ENCODE results near the gene RPL5.
A peak's percentile ranks its signal among the peaks of the same experiment; 100 is the strongest.

RPL5 gene

GRCh38 chr1:92831368-92831761, 475 bp upstream of the RPL5 start:
- H4K8ac ChIP-seq (ENCODE audit: low read depth, low read length): no peak overlapping the region
- peak overlapping the region; percentile 94 for H2AFZ ChIP-seq (ENCODE audit: low read length)
- H3K4me3 ChIP-seq (ENCODE audit: low read length in 2 of 2): peak overlapping the region in 1 of 2 donors; percentile 92
- H3K9me3 ChIP-seq (replicated peaks in 1 of 2; ENCODE audit: control insufficient read depth in 2 of 2, insufficient read depth in 1 of 2, low read depth in 1 of 2, low read length in 2 of 2): no peaks in the 10 kb centered on the region
- H3K27me3 ChIP-seq (ENCODE audit: control insufficient read depth in 3 of 3, insufficient read depth in 3 of 3, low read depth in 1 of 3, low read length in 3 of 3): no peaks in the 10 kb centered on the region
- no peak overlapping the region for H3K4me2 ChIP-seq (ENCODE audit: insufficient read depth, low read length, poor library complexity, severe bottlenecking)
- no peak overlapping the region for H3K9ac ChIP-seq (ENCODE audit: low read depth, low read length, poor library complexity)
- peaks cover 5 to 12% of the 10 kb centered on the region in 2 donors for H3K4me1 ChIP-seq (ENCODE audit: control insufficient read depth in 2 of 2, insufficient read depth in 1 of 2, low read depth in 1 of 2, low read length in 2 of 2)
- H2BK5ac ChIP-seq (ENCODE audit: low read length): no peak overlapping the region
- no peak overlapping the region for H3K27ac ChIP-seq (replicated peaks; ENCODE audit: low read length)
- H2BK12ac ChIP-seq (ENCODE audit: low read length): no peak overlapping the region
- no peak overlapping the region for H4K91ac ChIP-seq (ENCODE audit: low read depth, low read length, poor library complexity)
- no peak overlapping the region for H2BK120ac ChIP-seq (ENCODE audit: low read depth, low read length)
- no peak overlapping the region for H3K14ac ChIP-seq (ENCODE audit: low read length)
- WGBS, 2 donors (ENCODE audit: extremely low coverage in 2 of 2, insufficient read length in 2 of 2, insufficient replicate concordance in 1 of 2): no CpG with 5 or more reads among the region's 4 CpGs
- H3K23ac ChIP-seq (ENCODE audit: low read depth, low read length, poor library complexity): no peak overlapping the region
- no peak overlapping the region for H3K4ac ChIP-seq (ENCODE audit: low read length)
- H3K79me1 ChIP-seq (ENCODE audit: low read depth, low read length): no peaks in the 10 kb centered on the region
- no peak overlapping the region for H3K18ac ChIP-seq (ENCODE audit: low read length)
- H2AK5ac ChIP-seq (ENCODE audit: low read depth, low read length): no peak overlapping the region
- peaks cover 16 to 34% of the 10 kb centered on the region in 2 donors for H3K36me3 ChIP-seq (replicated peaks in 1 of 2; ENCODE audit: control insufficient read depth in 2 of 2, insufficient read depth in 2 of 2, low read length in 2 of 2)
- DNase-seq (ENCODE audit: low spot score): no peak
- H2BK15ac ChIP-seq (ENCODE audit: low read length): no peak overlapping the region

DNA sequence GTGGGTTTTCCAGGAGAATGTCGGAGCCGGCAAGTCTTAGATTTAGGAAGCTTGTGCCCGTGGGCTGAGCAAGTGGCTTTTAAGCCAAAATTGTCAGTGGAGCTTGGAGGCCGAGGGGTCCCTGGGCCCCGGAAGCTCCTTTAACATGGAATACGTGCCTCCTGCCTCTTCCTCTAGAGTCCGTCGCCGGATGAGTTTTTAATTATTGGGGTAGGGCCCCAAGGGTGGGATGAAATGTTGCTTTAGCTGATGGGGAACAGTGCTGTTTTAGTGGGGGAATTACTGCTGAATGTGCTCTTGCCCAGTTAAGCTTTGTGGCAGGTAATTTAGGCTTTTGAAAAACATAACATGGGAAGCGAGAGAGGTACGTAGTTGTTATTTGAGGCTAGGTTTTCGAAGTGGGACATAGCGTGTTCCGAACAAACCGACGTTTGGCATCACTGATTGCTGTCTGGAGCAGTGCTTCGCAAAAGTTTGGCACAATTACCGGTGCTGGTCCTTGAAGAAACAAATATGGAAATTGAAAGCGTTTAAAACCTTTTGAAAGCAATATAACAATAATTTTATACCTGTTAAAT, 786 bp downstream of the RPL5 start:
- Histone ChIP-seq H3K9ac (ENCODE audit: low read depth, low read length, poor library complexity) (peak overlapping the region; percentile 93), H2BK15ac (ENCODE audit: low read length) (peak overlapping the region; percentile 6), H3K18ac (ENCODE audit: low read length) (peak overlapping the region; percentile 100), H3K23ac (ENCODE audit: low read depth, low read length, poor library complexity) (peak overlapping the region; percentile 100), H3K9me3 (replicated peaks in 1 of 2; ENCODE audit: control insufficient read depth in 2 of 2, insufficient read depth in 1 of 2, low read depth in 1 of 2, low read length in 2 of 2) (no peaks in the 10 kb centered on the region), H3K4me1 (ENCODE audit: control insufficient read depth in 2 of 2, insufficient read depth in 1 of 2, low read depth in 1 of 2, low read length in 2 of 2) (peaks cover 5 to 12% of the 10 kb centered on the region in 2 donors), H3K4me2 (ENCODE audit: insufficient read depth, low read length, poor library complexity, severe bottlenecking) (peak overlapping the region; percentile 51), H3K79me1 (ENCODE audit: low read depth, low read length) (no peaks in the 10 kb centered on the region), H2AK5ac (ENCODE audit: low read depth, low read length) (peak overlapping the region; percentile 95), H3K14ac (ENCODE audit: low read length) (peak overlapping the region; percentile 91), H3K4me3 (ENCODE audit: low read length in 2 of 2) (peak overlapping the region; percentile 92 to 99), H2BK120ac (ENCODE audit: low read depth, low read length) (no peak overlapping the region), H4K91ac (ENCODE audit: low read depth, low read length, poor library complexity) (no peak overlapping the region), H3K36me3 (replicated peaks in 1 of 2; ENCODE audit: control insufficient read depth in 2 of 2, insufficient read depth in 2 of 2, low read length in 2 of 2) (peaks cover 21 to 46% of the 10 kb centered on the region in 2 donors), H3K27ac (replicated peaks; ENCODE audit: low read length) (no peak overlapping the region), H3K4ac (ENCODE audit: low read length) (no peak overlapping the region), H4K8ac (ENCODE audit: low read depth, low read length) (no peak overlapping the region), H3K27me3 (ENCODE audit: control insufficient read depth in 3 of 3, insufficient read depth in 3 of 3, low read depth in 1 of 3, low read length in 3 of 3) (no peaks in the 10 kb centered on the region), H2BK5ac (ENCODE audit: low read length) (peak overlapping the region; percentile 97), H2BK12ac (ENCODE audit: low read length) (no peak overlapping the region), H2AFZ (ENCODE audit: low read length) (peak overlapping the region; percentile 94)
- no peak for DNase-seq (ENCODE audit: low spot score)
- WGBS, 2 donors (ENCODE audit: extremely low coverage in 2 of 2, insufficient read length in 2 of 2, insufficient replicate concordance in 1 of 2): no CpG with 5 or more reads among the region's 19 CpGs

GRCh38 chr1:92833840-92834239, 2.0 kb downstream of the RPL5 start:
- no CpG with 5 or more reads among the region's 5 CpGs for WGBS, 2 donors (ENCODE audit: extremely low coverage in 2 of 2, insufficient read length in 2 of 2, insufficient replicate concordance in 1 of 2)
- Histone ChIP-seq H3K36me3 (replicated peaks in 1 of 2; ENCODE audit: control insufficient read depth in 2 of 2, insufficient read depth in 2 of 2, low read length in 2 of 2) (peaks cover 25 to 59% of the 10 kb centered on the region in 2 donors), H2BK5ac (ENCODE audit: low read length) (no peak overlapping the region)

DNA sequence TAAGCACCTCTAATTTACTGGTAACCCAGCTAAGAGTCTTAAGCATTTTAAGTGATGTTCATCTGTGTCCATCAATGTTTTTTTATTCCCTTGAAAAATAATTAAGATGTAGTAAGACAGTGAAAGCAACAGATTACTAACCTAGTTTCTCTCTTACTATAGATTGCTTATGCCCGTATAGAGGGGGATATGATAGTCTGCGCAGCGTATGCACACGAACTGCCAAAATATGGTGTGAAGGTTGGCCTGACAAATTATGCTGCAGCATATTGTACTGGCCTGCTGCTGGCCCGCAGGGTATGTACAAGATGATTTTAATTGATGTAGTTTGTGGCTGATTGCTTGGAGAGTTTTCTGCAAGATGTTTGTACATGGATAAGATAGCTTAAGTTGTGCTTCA, 2.8 kb downstream of the RPL5 start:
- H3K36me3 ChIP-seq (replicated peaks in 1 of 2; ENCODE audit: control insufficient read depth in 2 of 2, insufficient read depth in 2 of 2, low read length in 2 of 2): peaks cover 29 to 66% of the 10 kb centered on the region in 2 donors
- H3K4me3 ChIP-seq (ENCODE audit: low read length in 2 of 2): no peak overlapping the region
- no peak overlapping the region for H2AFZ ChIP-seq (ENCODE audit: low read length)
- no peak overlapping the region for H2BK15ac ChIP-seq (ENCODE audit: low read length)
- H3K18ac ChIP-seq (ENCODE audit: low read length): no peak overlapping the region
- H3K4me1 ChIP-seq (ENCODE audit: control insufficient read depth in 2 of 2, insufficient read depth in 1 of 2, low read depth in 1 of 2, low read length in 2 of 2): peaks cover 5 to 12% of the 10 kb centered on the region in 2 donors
- H2BK5ac ChIP-seq (ENCODE audit: low read length): no peak overlapping the region
- H3K27ac ChIP-seq (replicated peaks; ENCODE audit: low read length): no peak overlapping the region
- no peak overlapping the region for H2BK12ac ChIP-seq (ENCODE audit: low read length)
- no peaks in the 10 kb centered on the region for H3K27me3 ChIP-seq (ENCODE audit: control insufficient read depth in 3 of 3, insufficient read depth in 3 of 3, low read depth in 1 of 3, low read length in 3 of 3)
- no peak overlapping the region for H3K14ac ChIP-seq (ENCODE audit: low read length)
- no CpG with 5 or more reads among the region's 5 CpGs for WGBS, 2 donors (ENCODE audit: extremely low coverage in 2 of 2, insufficient read length in 2 of 2, insufficient replicate concordance in 1 of 2)
- H2BK120ac ChIP-seq (ENCODE audit: low read depth, low read length): no peak overlapping the region
- DNase-seq (ENCODE audit: low spot score): no peak
- H3K4ac ChIP-seq (ENCODE audit: low read length): no peak overlapping the region
- H3K79me1 ChIP-seq (ENCODE audit: low read depth, low read length): no peaks in the 10 kb centered on the region
- H3K4me2 ChIP-seq (ENCODE audit: insufficient read depth, low read length, poor library complexity, severe bottlenecking): no peak overlapping the region
- no peaks in the 10 kb centered on the region for H3K9me3 ChIP-seq (replicated peaks in 1 of 2; ENCODE audit: control insufficient read depth in 2 of 2, insufficient read depth in 1 of 2, low read depth in 1 of 2, low read length in 2 of 2)
- no peak overlapping the region for H4K91ac ChIP-seq (ENCODE audit: low read depth, low read length, poor library complexity)
- H3K9ac ChIP-seq (ENCODE audit: low read depth, low read length, poor library complexity): no peak overlapping the region
- H3K23ac ChIP-seq (ENCODE audit: low read depth, low read length, poor library complexity): no peak overlapping the region
- no peak overlapping the region for H4K8ac ChIP-seq (ENCODE audit: low read depth, low read length)
- no peak overlapping the region for H2AK5ac ChIP-seq (ENCODE audit: low read depth, low read length)

More at GRCh38 chr1:92833840-92834239, 2.0 kb downstream of the RPL5 start:
- H3K27me3 ChIP-seq (ENCODE audit: control insufficient read depth in 3 of 3, insufficient read depth in 3 of 3, low read depth in 1 of 3, low read length in 3 of 3): no peaks in the 10 kb centered on the region
- no peak overlapping the region for H2BK12ac ChIP-seq (ENCODE audit: low read length)
- DNase-seq (ENCODE audit: low spot score): no peak
- H2BK15ac ChIP-seq (ENCODE audit: low read length): no peak overlapping the region
- no peak overlapping the region for H2AFZ ChIP-seq (ENCODE audit: low read length)
- no peak overlapping the region for H2BK120ac ChIP-seq (ENCODE audit: low read depth, low read length)
- peak overlapping the region in 1 of 2 donors; percentile 92 for H3K4me3 ChIP-seq (ENCODE audit: low read length in 2 of 2)
- no peak overlapping the region for H3K27ac ChIP-seq (replicated peaks; ENCODE audit: low read length)
- no peak overlapping the region for H4K91ac ChIP-seq (ENCODE audit: low read depth, low read length, poor library complexity)
- no peak overlapping the region for H3K4ac ChIP-seq (ENCODE audit: low read length)
- H3K4me1 ChIP-seq (ENCODE audit: control insufficient read depth in 2 of 2, insufficient read depth in 1 of 2, low read depth in 1 of 2, low read length in 2 of 2): peaks cover 5 to 12% of the 10 kb centered on the region in 2 donors
- H3K18ac ChIP-seq (ENCODE audit: low read length): no peak overlapping the region
- H3K9me3 ChIP-seq (replicated peaks in 1 of 2; ENCODE audit: control insufficient read depth in 2 of 2, insufficient read depth in 1 of 2, low read depth in 1 of 2, low read length in 2 of 2): no peaks in the 10 kb centered on the region
- H4K8ac ChIP-seq (ENCODE audit: low read depth, low read length): no peak overlapping the region
- no peak overlapping the region for H2AK5ac ChIP-seq (ENCODE audit: low read depth, low read length)
- no peaks in the 10 kb centered on the region for H3K79me1 ChIP-seq (ENCODE audit: low read depth, low read length)
- H3K23ac ChIP-seq (ENCODE audit: low read depth, low read length, poor library complexity): no peak overlapping the region
- H3K4me2 ChIP-seq (ENCODE audit: insufficient read depth, low read length, poor library complexity, severe bottlenecking): no peak overlapping the region
- H3K9ac ChIP-seq (ENCODE audit: low read depth, low read length, poor library complexity): no peak overlapping the region
- no peak overlapping the region for H3K14ac ChIP-seq (ENCODE audit: low read length)

All from neuronal stem cell (in vitro differentiated cells).